B cell (primary cell): ENCODE data around the gene RINL. TPM values are rescaled to one million over a fixed set of nuclear protein-coding genes. Genes with fewer than 3 reads are reported as not detected.
A peak's percentile ranks its signal among the peaks of the same experiment; 100 is the strongest.

Experiments
- ATAC-seq: fragments of 200-7000 bp; cut with Tn5 transposase; one replicate; pipeline ENCODE4 v1.10.0; 2021; ENCODE audit warnings: low read depth, mild to moderate bottlenecking, moderate number of reproducible peaks, moderate library complexity
- CTCF ChIA-PET: fragments of 350-600 bp; sonication (Branson Sonifier 250); formaldehyde crosslinking; loops from one replicate; lab custom pipeline; 2021; ENCODE audit warnings: antibody characterized with exemption, inconsistent platforms; lab: Charles Lee
- POLR2A ChIA-PET: fragments of 350-600 bp; sonication (Branson Sonifier 250); formaldehyde crosslinking; loops from one replicate; lab custom pipeline; 2021; ENCODE audit warnings: antibody characterized with exemption; lab: Charles Lee
- DNase-seq: peaks from one replicate; pipeline ENCODE4 v3.0.0; 2013
- H2AFZ ChIP-seq: 2 replicates; pipeline ENCODE4 v1.6.1; 2012; ENCODE audit warnings: mild to moderate bottlenecking, low read depth, low read length; ENCODE audit not compliant: insufficient read depth, poor library complexity, severe bottlenecking
- H3K27ac ChIP-seq, 2 donors: 1 replicate in 1 of 2; 2 replicates in 1 of 2; pipeline ENCODE4 v1.5.1; 2012 to 2013; ENCODE audit warnings: low read length in 2 of 2, mild to moderate bottlenecking in 2 of 2, moderate library complexity in 1 of 2
- H3K27me3 ChIP-seq, 4 experiments: fragments of 200-600 bp in 1 of 4; sonication (generic) in 1 of 4; replicated peaks in 1 of 4; 1 replicate in 2 of 4; 2 replicates in 2 of 4; pipeline versions ENCODE4 v1.6.1 to v1.7.0; 2013 to 2016; ENCODE audit warnings: low read length in 3 of 4, mild to moderate bottlenecking in 2 of 4, mixed read lengths in 1 of 4, moderate library complexity in 1 of 4; ENCODE audit not compliant: insufficient read depth in 4 of 4, control insufficient read depth in 3 of 4; ENCODE audit errors: control extremely low read depth in 1 of 4
- H3K36me3 ChIP-seq, 2 experiments: replicated peaks in 1 of 2; 1 replicate in 1 of 2; 2 replicates in 1 of 2; pipeline versions ENCODE4 v1.6.1 to v1.7.1; 2013; ENCODE audit warnings: low read length in 1 of 2; ENCODE audit not compliant: insufficient read depth in 2 of 2, control insufficient read depth in 1 of 2; ENCODE audit errors: control extremely low read depth in 1 of 2, extremely low read depth in 1 of 2
- H3K4me1 ChIP-seq, 2 donors: fragments of 200-600 bp in 1 of 2; sonication (generic) in 1 of 2; 1 replicate in 1 of 2; 2 replicates in 1 of 2; pipeline versions ENCODE4 v1.5.1 to v1.6.1; 2013 to 2017; ENCODE audit warnings: low read length in 2 of 2; ENCODE audit not compliant: control insufficient read depth in 2 of 2, insufficient read depth in 2 of 2
- H3K4me2 ChIP-seq: replicated peaks from 2 replicates; pipeline ENCODE3; 2012; ENCODE audit warnings: mild to moderate bottlenecking, low read depth, low read length; ENCODE audit not compliant: poor library complexity, severe bottlenecking
- H3K4me3 ChIP-seq, 5 experiments: fragments of 200-600 bp in 1 of 5; sonication (generic) in 1 of 5; 1 replicate in 3 of 5; 2 replicates in 2 of 5; pipeline versions ENCODE4 v1.5.1 to v1.7.0; 2011 to 2016; ENCODE audit warnings: low read length in 4 of 5, mild to moderate bottlenecking in 4 of 5, low read depth in 2 of 5, control low read depth in 1 of 5, moderate library complexity in 1 of 5; ENCODE audit not compliant: insufficient read depth in 1 of 5; ENCODE audit errors: control extremely low read depth in 1 of 5, extremely low read depth in 1 of 5
- H3K79me2 ChIP-seq: fragments of 200-600 bp; sonication (generic); one replicate; pipeline ENCODE4 v1.6.0; 2016; ENCODE audit warnings: low read length; ENCODE audit not compliant: control insufficient read depth, insufficient read depth
- H3K9ac ChIP-seq: fragments of 200-600 bp; sonication (generic); 2 replicates; pipeline ENCODE4 v1.6.1; 2017; ENCODE audit warnings: mild to moderate bottlenecking, low read length, moderate library complexity
- H3K9me3 ChIP-seq, 3 donors: one replicate each; pipeline versions ENCODE4 v1.6.1 to v1.7.1; 2013; ENCODE audit warnings: low read length in 2 of 3; ENCODE audit not compliant: control insufficient read depth in 2 of 3, insufficient read depth in 1 of 3; ENCODE audit errors: control extremely low read depth in 1 of 3
- H4K20me1 ChIP-seq: 2 replicates; pipeline ENCODE4 v1.6.0; 2012; ENCODE audit warnings: mild to moderate bottlenecking, low read length; ENCODE audit not compliant: insufficient read depth, control insufficient read depth, poor library complexity, severe bottlenecking
- H3K27ac Mint-ChIP-seq: one replicate; pipeline ENCODE4 v1.8.0; 2021; ENCODE audit warnings: mixed read lengths
- H3K27me3 Mint-ChIP-seq: one replicate; pipeline ENCODE4 v1.8.0; 2021; ENCODE audit warnings: mixed read lengths
- H3K4me1 Mint-ChIP-seq: one replicate; pipeline ENCODE4 v1.8.0; 2021; ENCODE audit warnings: mixed read lengths
- H3K4me3 Mint-ChIP-seq: one replicate; pipeline ENCODE4 v1.8.0; 2021; ENCODE audit warnings: mixed read lengths
- H3K9me3 Mint-ChIP-seq: one replicate; pipeline ENCODE4 v1.8.0; 2022; ENCODE audit warnings: mixed read lengths; ENCODE audit not compliant: insufficient read depth
- CTCF ChIP-seq: fragments of 200-600 bp; IDR thresholded peaks from one replicate; pipeline ENCODE4 v1.8.0; 2022; ENCODE audit warnings: antibody characterized with exemption, mild to moderate bottlenecking
- EZH2 ChIP-seq: IDR thresholded peaks from 2 replicates; pipeline ENCODE4 v1.6.1; 2012; ENCODE audit warnings: borderline replicate concordance, low read depth, mild to moderate bottlenecking, moderate library complexity, low read length; ENCODE audit not compliant: insufficient read depth, poor library complexity, severe bottlenecking
- WGBS: methylation state at CpG from one replicate; pipeline ENCODE4 v1.1.5; 2013; ENCODE audit warnings: missing lambda C conversion rate; ENCODE audit not compliant: insufficient coverage; 5-methylcytosine and 5-hydroxymethylcytosine counted together
- intact Hi-C: fragments of 100-400 bp; cut with micrococcal nuclease; formaldehyde crosslinking; loops from one replicate; pipeline ENCODE4 v1.10.0; 2022
- polyA plus RNA-seq: library from polyadenylated mRNA; depleted of rRNA; stranded (reverse); fragments of >200 nt; gene quantifications from 2 replicates; pipeline ENCODE4 v1.2.3, GENCODE V29; 2012
- total RNA-seq, 2 donors: library from RNA; stranded (reverse); fragments of 120-200 nt in 1 of 2; gene quantifications; 1 replicate in 1 of 2; 2 replicates in 1 of 2; pipeline versions ENCODE4 v1.2.3 to v1.2.4, GENCODE V29; 2013 to 2022

The RINL gene
- total and polyA plus RNA-seq, 2 donors (not counting 1 experiment from before 2014, with no cell fraction given): 67.0 to 113 TPM

- Histone ChIP-seq H3K4me3 (no peak overlapping the region), H3K9ac (no peak overlapping the region), H3K4me2 (peak overlapping the region; percentile 43), H3K27me3 (no peaks in the 10 kb centered on the region), H3K4me1 (peaks cover 39 to 43% of the 10 kb centered on the region in 2 donors), H3K27ac (peak overlapping the region; percentile 2 to 37), H3K9me3 (no peaks in the 10 kb centered on the region), H3K36me3 (peaks cover 18 to 97% of the 10 kb centered on the region in 2 experiments), H3K79me2 (peaks cover 75% of the 10 kb centered on the region), H2AFZ (no peak overlapping the region), H4K20me1 (peaks cover 100% of the 10 kb centered on the region)
- peak; percentile 41 for DNase-seq
- TF ChIP-seq EZH2: no peak
- TF ChIP-seq CTCF: no peak
- 97% methylated on average over 15 of the region's 19 CpGs for WGBS
- Mint-ChIP-seq H3K4me1 (peaks cover 50% of the 10 kb centered on the region), H3K9me3 (no peaks in the 10 kb centered on the region), H3K4me3 (no peak overlapping the region), H3K27me3 (no peaks in the 10 kb centered on the region), H3K27ac (no peak overlapping the region)
- no peak for ATAC-seq
- ChIA-PET POLR2A (interaction anchor here (0.6 to 1.2 kb wide), 4 partner anchors 9 to 28 kb away, joined by 3 to 9 read pairs (median 5); no protein-coding TSS in a partner anchor), CTCF (interaction anchor here (0.6 to 1.3 kb wide), 8 partner anchors 10 to 194 kb away, joined by 3 to 7 read pairs (median 3); partner anchors contain the start of genes ECH1 and NFKBIB)
- intact Hi-C loops: no loop called here
Measured at GRCh38 chr19:38841787-38842438, 36.2 kb downstream of the RINL start.

DNA sequence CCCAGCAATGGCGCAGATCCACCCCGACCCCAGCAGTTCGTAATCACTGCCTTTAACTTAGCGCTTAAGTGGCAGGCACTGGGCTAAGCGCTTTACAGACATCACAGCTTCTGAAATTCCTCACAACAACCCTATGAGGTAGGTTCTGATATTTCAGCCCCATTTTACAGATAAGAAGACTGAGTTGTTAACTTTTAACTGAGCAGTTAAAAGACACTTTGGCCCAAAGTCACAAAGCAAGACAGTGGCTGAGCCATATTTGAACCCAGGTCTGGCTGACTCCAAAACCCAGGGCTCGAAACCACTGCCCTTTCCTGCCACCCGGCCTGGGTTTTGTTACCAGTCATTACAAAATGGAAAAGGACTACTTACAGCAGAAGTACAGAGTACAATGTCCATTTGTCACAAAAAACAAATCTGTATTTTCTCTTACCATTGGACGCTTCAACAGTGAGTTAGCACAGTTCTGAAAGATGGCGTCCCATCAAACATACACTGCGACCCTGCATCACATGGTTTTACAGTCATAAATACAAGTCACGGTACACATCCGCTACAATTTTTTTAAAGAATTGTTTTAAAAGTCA lies 36.8 kb downstream of the RINL start:
- Mint-ChIP-seq H3K27me3 (no peaks in the 10 kb centered on the region), H3K9me3 (no peaks in the 10 kb centered on the region), H3K4me3 (peak overlapping the region; percentile 29), H3K4me1 (peaks cover 48% of the 10 kb centered on the region), H3K27ac (peak overlapping the region; percentile 50)
- POLR2A ChIA-PET: interaction anchor here (0.6 to 1.1 kb wide), 2 partner anchors 8 to 24 kb away, joined by 3 read pairs; no protein-coding TSS in a partner anchor
- H3K36me3 ChIP-seq: peaks cover 17 to 97% of the 10 kb centered on the region in 2 experiments
- peaks cover 39 to 40% of the 10 kb centered on the region in 2 donors for H3K4me1 ChIP-seq
- CTCF ChIA-PET: interaction anchor here (0.8 to 1.1 kb wide), 3 partner anchors 47 to 108 kb away, joined by 3 read pairs; no protein-coding TSS in a partner anchor
- peak overlapping the region in 1 of 2 donors; percentile 37 for H3K27ac ChIP-seq
- H3K4me2 ChIP-seq: no peak overlapping the region
- DNase-seq (no peak), ATAC-seq (no peak)
- H3K79me2 ChIP-seq: peaks cover 69% of the 10 kb centered on the region
- 93% methylated on average over 8 of the region's 12 CpGs for WGBS
- H3K4me3 ChIP-seq: no peak overlapping the region
- intact Hi-C loops: no loop called here
- no peaks in the 10 kb centered on the region for H3K9me3 ChIP-seq
- no peaks in the 10 kb centered on the region for H3K27me3 ChIP-seq
- H2AFZ ChIP-seq: no peak overlapping the region
- no peak overlapping the region for H3K9ac ChIP-seq
- H4K20me1 ChIP-seq: peaks cover 98% of the 10 kb centered on the region
- TF ChIP-seq EZH2 (no peak), CTCF (no peak)
